Measurements from ENCODE around the gene BCL2L11. TPM values are rescaled to one million over a fixed set of nuclear protein-coding genes. Genes with fewer than 3 reads are reported as not detected.

BCL2L11 gene
- polyA plus RNA-seq, 1 donor = 21.9 TPM

DNA sequence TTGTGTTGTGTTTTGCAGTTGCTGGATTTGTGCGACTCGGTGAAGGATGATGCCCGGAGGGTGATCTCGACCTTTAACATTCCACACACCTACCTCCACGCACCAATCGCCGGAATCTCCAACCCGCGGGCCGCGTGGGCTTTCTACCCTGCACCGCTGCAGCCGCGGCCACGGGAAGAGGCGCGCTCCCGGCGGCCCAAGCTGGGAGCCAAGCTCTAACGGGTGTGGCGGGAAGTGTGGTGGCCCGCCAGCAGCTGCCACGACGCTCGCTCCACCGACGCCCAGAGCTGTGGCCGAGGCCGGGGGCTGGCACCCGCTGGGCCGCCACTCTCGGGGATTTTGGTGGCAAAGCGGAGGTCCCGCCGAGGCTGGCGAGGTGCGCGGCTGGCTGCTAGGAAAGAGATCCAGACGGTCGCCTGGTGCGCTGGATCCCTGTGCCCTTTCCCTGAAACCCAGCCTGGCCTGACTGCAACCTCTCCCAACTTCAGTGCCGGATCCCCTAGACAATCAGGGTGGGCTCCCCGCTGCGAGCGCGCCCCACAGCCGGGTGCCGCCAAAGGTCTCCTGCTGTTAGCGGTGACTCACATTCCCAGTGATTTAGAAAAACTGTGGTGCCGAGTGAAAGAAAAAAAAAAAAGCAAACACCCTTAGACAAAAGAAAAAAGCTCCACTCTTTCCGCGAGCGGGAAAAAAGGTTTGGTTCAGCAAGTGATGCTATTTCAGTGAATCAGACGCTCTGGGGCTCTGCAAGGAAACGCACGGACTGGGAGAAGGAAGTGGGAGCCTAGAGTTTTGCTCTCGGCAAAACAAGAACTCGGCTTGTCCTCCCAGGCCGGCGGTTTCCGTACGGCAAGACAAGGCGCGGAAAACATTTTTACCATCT is 2.9 kb upstream of the BCL2L11 start:
- Histone ChIP-seq H3K27me3 (ENCODE audit: control insufficient read depth, insufficient read depth, low read length) (peaks cover 48% of the 10 kb centered on the region), H3K9me3 (ENCODE audit: control insufficient read depth, low read depth, low read length) (peaks cover 25% of the 10 kb centered on the region), H3K4me3 (ENCODE audit: low read length) (peak overlapping the region; percentile 33), H3K4me1 (ENCODE audit: control insufficient read depth, insufficient read depth, low read length) (peaks cover 32% of the 10 kb centered on the region), H3K36me3 (ENCODE audit: control insufficient read depth, insufficient read depth, low read length) (no peaks in the 10 kb centered on the region), H3K27ac (ENCODE audit: low read length) (no peak overlapping the region)
- no CpG with 5 or more reads among the region's 64 CpGs for WGBS (ENCODE audit: insufficient coverage, low lambda C conversion rate)
- peak; percentile 12 to 65 for DNase-seq

DNA sequence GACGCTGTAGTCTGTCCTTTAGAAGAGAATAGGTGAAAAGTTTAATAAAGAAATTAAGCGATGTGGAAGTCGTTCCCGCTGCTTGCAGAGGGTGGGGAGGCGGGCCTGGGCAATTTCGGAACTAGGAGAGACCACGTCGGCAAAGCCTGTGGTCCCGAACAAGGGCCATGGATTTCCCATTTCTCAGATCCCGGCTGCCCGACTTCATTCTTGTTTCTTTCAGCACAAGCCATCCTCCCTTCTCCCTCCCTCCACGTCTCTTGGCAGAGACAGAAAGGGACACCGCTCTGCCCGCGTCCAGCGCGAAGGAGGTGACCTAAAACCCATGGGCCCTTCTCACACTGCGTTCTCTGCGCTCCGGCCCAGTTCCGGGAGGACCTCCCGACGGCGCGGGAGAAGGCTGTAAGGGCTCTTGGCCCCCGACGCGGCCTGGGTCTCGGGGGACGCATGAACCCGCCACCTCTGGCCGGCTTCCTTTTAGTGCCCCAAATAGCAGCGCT is 2.2 kb upstream of the BCL2L11 start:
- peaks cover 48% of the 10 kb centered on the region for H3K27me3 ChIP-seq (ENCODE audit: control insufficient read depth, insufficient read depth, low read length)
- H3K4me3 ChIP-seq (ENCODE audit: low read length) = peak overlapping the region; percentile 33
- H3K36me3 ChIP-seq (ENCODE audit: control insufficient read depth, insufficient read depth, low read length) = no peaks in the 10 kb centered on the region
- peak in 1 of 2 donors; percentile 65 for DNase-seq
- no peak overlapping the region for H3K27ac ChIP-seq (ENCODE audit: low read length)
- H3K9me3 ChIP-seq (ENCODE audit: control insufficient read depth, low read depth, low read length) = peaks cover 25% of the 10 kb centered on the region
- 40% methylated on average over 1 of the region's 33 CpGs for WGBS (ENCODE audit: insufficient coverage, low lambda C conversion rate)
- peaks cover 32% of the 10 kb centered on the region for H3K4me1 ChIP-seq (ENCODE audit: control insufficient read depth, insufficient read depth, low read length)

DNA sequence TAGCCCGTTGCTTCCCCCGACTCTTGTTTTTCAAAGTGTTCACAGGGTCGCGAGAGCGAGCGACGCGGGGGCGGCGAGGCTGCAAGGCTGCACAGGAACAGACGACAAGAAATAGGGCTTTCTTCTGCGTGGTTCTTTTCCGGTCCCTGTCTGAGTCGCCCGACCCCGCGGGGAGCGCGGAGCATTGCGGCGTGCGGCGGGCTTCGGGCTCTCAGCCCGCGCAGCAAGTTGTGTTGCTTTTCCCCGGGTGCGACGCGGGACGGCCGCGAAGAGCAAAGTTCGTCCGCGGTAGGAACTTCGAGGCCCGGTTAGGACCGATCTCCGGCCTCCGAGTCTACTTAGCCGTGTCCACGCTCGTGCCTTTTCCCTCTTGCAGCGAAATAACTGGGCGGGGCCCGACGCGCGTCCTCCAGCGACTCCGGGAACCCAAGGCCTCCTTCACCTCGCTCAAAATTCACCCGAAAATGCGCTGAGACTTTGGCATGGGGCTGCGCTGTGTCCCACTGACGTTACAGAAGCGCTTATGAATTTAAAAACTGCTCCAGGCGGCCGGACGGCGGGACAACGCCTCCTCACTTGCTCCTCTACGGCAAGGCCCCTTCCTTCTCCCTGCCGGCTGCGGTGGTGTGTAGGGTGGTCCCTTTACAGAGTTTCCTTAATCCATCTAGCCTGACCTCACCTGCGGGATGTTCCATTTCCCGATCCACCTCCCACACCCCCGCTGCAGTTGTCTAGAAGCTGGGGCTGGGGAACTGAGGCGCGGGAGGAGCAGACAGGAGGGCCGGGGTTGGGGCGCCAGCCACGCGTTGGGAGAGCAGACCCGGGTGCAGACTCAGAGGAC is 1.5 kb upstream of the BCL2L11 start:
- Histone ChIP-seq H3K27me3 (ENCODE audit: control insufficient read depth, insufficient read depth, low read length) (peaks cover 45% of the 10 kb centered on the region), H3K9me3 (ENCODE audit: control insufficient read depth, low read depth, low read length) (peaks cover 25% of the 10 kb centered on the region), H3K27ac (ENCODE audit: low read length) (no peak overlapping the region), H3K4me1 (ENCODE audit: control insufficient read depth, insufficient read depth, low read length) (peaks cover 36% of the 10 kb centered on the region), H3K36me3 (ENCODE audit: control insufficient read depth, insufficient read depth, low read length) (peaks cover 5% of the 10 kb centered on the region), H3K4me3 (ENCODE audit: low read length) (peak overlapping the region; percentile 19)
- WGBS (ENCODE audit: insufficient coverage, low lambda C conversion rate) = no CpG with 5 or more reads among the region's 76 CpGs
- peak; percentile 26 to 78 for DNase-seq

DNA sequence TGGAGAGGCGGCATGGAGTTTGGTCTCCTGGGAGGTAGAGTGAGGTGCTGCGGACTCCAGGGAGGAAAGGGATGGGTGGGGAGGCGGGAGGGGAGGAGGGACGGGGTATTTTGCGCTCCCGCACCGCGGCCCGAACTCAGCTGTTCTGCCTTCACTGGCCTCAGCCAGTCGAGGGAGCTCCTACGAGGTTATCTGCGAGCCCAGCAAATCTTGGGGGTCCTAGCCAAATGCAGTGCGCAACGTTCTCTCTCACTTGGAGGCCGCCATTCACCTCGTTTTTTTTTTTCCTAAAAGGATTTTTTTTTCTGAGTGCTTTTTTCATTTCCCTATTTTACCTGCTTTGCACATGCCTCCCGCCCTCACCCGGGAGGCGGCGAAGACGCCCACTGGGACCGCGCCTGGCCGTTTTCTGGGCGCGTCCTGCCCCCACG is 877 bp upstream of the BCL2L11 start:
- peaks cover 10% of the 10 kb centered on the region for H3K36me3 ChIP-seq (ENCODE audit: control insufficient read depth, insufficient read depth, low read length)
- peak overlapping the region; percentile 43 for H3K4me3 ChIP-seq (ENCODE audit: low read length)
- 3% methylated on average over 4 of the region's 27 CpGs for WGBS (ENCODE audit: insufficient coverage, low lambda C conversion rate)
- H3K27me3 ChIP-seq (ENCODE audit: control insufficient read depth, insufficient read depth, low read length) = peaks cover 41% of the 10 kb centered on the region
- DNase-seq = peak in 1 of 2 donors; percentile 19
- H3K27ac ChIP-seq (ENCODE audit: low read length) = no peak overlapping the region
- peaks cover 36% of the 10 kb centered on the region for H3K4me1 ChIP-seq (ENCODE audit: control insufficient read depth, insufficient read depth, low read length)
- peaks cover 25% of the 10 kb centered on the region for H3K9me3 ChIP-seq (ENCODE audit: control insufficient read depth, low read depth, low read length)

DNA sequence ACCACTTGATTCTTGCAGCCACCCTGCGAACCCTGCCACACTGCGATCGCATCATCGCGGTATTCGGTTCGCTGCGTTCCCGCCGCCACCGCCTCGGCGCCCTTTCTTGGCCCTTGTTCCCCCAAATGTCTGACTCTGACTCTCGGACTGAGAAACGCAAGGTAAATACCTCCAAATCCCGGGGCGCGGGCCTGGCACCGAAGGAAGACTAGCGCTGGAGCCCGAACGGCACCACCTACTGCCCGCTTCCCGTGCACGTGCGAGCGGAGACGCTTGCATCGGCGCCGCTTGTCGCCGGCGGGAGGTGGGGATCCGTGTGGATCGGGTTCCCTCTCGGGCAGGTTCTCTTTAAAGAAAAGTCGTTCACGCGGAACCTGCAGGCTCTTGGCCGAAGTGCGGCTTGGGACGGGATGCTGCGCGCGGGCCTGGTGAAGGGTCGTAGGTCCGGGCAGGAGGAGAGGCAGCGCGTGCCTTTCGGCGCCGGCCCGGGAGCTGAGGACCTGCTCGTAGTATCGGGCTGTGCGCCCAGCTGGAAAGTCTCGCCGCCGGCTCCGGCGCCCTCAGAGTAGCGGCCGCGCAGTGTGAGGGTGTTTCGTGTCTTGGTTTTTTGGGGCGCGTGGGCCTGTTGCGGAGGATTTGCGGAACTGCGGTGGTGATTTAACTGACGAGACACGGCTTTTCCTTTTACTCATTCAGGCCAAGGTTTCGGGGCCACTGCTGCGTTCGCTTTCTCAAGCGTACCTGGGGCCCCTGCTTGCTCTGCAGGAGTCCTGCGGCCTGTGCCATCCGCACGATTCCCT is 514 bp downstream of the BCL2L11 start:
- peak overlapping the region; percentile 92 for H3K27ac ChIP-seq (ENCODE audit: low read length)
- peaks cover 41% of the 10 kb centered on the region for H3K27me3 ChIP-seq (ENCODE audit: control insufficient read depth, insufficient read depth, low read length)
- peaks cover 36% of the 10 kb centered on the region for H3K4me1 ChIP-seq (ENCODE audit: control insufficient read depth, insufficient read depth, low read length)
- peaks cover 19% of the 10 kb centered on the region for H3K36me3 ChIP-seq (ENCODE audit: control insufficient read depth, insufficient read depth, low read length)
- WGBS (ENCODE audit: insufficient coverage, low lambda C conversion rate) = no CpG with 5 or more reads among the region's 80 CpGs
- peak overlapping the region; percentile 90 for H3K4me3 ChIP-seq (ENCODE audit: low read length)
- peak; percentile 23 to 75 for DNase-seq
- peaks cover 25% of the 10 kb centered on the region for H3K9me3 ChIP-seq (ENCODE audit: control insufficient read depth, low read depth, low read length)

DNA sequence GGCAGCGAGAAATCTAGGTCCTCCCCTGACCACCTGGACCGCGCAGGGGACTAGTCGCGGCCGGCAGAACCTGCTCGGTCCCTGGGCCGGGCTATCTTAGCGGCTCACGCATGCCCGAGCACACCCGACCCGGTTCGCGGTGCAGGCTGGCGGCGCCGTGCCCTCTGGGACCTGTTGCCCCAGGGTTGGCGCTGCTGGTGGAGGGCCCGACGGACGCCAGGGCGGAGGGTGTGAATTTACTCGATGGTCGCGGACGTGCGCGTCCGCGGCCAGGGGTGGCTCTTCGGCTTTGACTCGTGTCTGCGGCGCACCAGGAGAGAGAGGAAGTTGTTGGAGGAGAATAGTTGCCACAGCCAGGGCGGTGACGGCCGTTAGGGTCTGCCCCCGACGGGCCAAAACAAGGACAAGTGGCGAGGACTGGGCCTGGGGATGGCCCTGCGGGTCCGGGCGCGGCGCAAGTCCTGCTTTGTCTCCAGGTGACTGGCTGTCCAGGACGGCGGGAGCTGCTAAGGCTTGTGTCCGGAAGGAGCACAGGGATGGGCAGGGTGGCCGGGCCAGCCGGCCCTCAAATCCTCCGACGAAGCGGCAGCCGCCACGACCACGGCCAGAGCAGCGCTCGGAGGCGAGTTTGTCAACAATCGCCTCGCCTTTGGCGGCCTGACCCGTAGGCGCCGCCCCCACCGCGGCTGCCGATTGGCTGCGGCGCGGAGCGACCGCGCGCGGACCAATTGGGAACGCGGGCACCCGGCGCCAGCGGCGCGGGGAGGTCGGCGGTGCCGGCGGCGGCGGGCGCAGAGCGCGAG is 1.3 kb downstream of the BCL2L11 start:
- H3K4me1 ChIP-seq (ENCODE audit: control insufficient read depth, insufficient read depth, low read length) = peaks cover 36% of the 10 kb centered on the region

DNA sequence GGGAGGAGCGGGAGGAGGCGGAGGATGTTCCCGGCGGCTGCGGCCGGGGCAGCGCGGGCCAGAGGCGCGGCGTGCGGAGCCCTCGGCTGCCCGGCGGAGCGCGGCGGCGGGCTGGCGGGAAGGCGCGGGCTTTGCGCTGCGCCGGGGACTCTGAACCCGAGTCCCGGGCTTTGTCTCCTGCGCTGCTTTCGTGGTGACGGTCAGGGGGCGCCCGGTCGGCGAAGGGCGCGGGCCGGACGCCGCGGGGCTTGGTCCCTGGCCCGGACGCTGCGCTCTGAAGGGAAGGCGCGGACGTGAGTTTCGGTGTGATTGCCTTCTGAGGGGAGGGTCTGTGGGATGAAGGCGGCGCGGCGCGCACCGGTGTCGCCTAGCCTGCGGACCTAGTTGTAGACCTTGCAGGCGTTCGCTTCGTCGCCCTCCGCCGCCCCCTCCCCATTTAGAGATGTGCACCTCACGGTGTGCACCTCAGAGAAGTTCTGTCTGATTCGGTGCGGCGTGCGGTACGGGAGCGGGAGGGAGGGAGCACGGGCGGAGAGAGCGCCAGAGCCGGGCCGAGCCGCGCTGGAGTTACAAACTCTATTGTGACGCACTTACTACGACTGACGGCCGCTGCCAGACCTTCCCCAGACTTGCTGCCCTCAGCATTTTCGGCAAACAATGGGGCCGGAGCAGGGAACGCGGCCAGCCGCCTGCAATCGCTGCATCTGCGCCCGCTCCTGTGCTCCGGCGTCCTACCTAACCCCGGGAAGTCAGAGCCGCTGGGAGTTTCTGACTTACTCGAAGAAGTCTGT is 2.1 kb downstream of the BCL2L11 start:
- WGBS (ENCODE audit: insufficient coverage, low lambda C conversion rate) = 0% methylated on average over 1 of the region's 92 CpGs
- H3K36me3 ChIP-seq (ENCODE audit: control insufficient read depth, insufficient read depth, low read length) = peaks cover 25% of the 10 kb centered on the region

More for the DNA sequence above, 1.3 kb downstream of the BCL2L11 start:
- peak overlapping the region; percentile 92 for H3K27ac ChIP-seq (ENCODE audit: low read length)
- peak overlapping the region; percentile 90 for H3K4me3 ChIP-seq (ENCODE audit: low read length)
- no CpG with 5 or more reads among the region's 93 CpGs for WGBS (ENCODE audit: insufficient coverage, low lambda C conversion rate)
- DNase-seq = peak; percentile 86 to 93
- peaks cover 33% of the 10 kb centered on the region for H3K27me3 ChIP-seq (ENCODE audit: control insufficient read depth, insufficient read depth, low read length)
- peaks cover 25% of the 10 kb centered on the region for H3K9me3 ChIP-seq (ENCODE audit: control insufficient read depth, low read depth, low read length)
- H3K36me3 ChIP-seq (ENCODE audit: control insufficient read depth, insufficient read depth, low read length) = peaks cover 21% of the 10 kb centered on the region

DNA sequence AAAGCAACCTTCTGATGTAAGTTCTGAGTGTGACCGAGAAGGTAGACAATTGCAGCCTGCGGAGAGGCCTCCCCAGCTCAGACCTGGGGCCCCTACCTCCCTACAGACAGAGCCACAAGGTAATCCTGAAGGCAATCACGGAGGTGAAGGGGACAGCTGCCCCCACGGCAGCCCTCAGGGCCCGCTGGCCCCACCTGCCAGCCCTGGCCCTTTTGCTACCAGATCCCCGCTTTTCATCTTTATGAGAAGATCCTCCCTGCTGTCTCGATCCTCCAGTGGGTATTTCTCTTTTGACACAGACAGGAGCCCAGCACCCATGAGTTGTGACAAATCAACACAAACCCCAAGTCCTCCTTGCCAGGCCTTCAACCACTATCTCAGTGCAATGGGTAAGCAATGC is 3.0 kb downstream of the BCL2L11 start:
- WGBS (ENCODE audit: insufficient coverage, low lambda C conversion rate) = no CpG with 5 or more reads among the region's 7 CpGs
- Histone ChIP-seq H3K36me3 (ENCODE audit: control insufficient read depth, insufficient read depth, low read length) (peaks cover 31% of the 10 kb centered on the region), H3K9me3 (ENCODE audit: control insufficient read depth, low read depth, low read length) (peaks cover 16% of the 10 kb centered on the region), H3K27me3 (ENCODE audit: control insufficient read depth, insufficient read depth, low read length) (peaks cover 16% of the 10 kb centered on the region), H3K4me1 (ENCODE audit: control insufficient read depth, insufficient read depth, low read length) (peaks cover 20% of the 10 kb centered on the region), H3K4me3 (ENCODE audit: low read length) (peak overlapping the region; percentile 82), H3K27ac (ENCODE audit: low read length) (peak overlapping the region; percentile 89)
- peak in 1 of 2 donors; percentile 15 for DNase-seq

More for the DNA sequence above, 2.1 kb downstream of the BCL2L11 start:
- Histone ChIP-seq H3K27me3 (ENCODE audit: control insufficient read depth, insufficient read depth, low read length) (peaks cover 25% of the 10 kb centered on the region), H3K4me3 (ENCODE audit: low read length) (peak overlapping the region; percentile 82), H3K4me1 (ENCODE audit: control insufficient read depth, insufficient read depth, low read length) (peaks cover 29% of the 10 kb centered on the region), H3K9me3 (ENCODE audit: control insufficient read depth, low read depth, low read length) (peaks cover 20% of the 10 kb centered on the region), H3K27ac (ENCODE audit: low read length) (peak overlapping the region; percentile 89)
- DNase-seq = peak; percentile 57 to 89
